HG03175 (cell line): ENCODE data around the gene TSPAN5.
A peak's percentile ranks its signal among the peaks of the same experiment; 100 is the strongest.

Experiments used
- ATAC-seq: cut with Tn5 transposase; IDR thresholded peaks from one replicate; pipeline ENCODE4 v1.9.1; 2021; ENCODE audit warnings: mild to moderate bottlenecking, moderate library complexity; ENCODE audit not compliant: unreplicated experiment

Gene TSPAN5

GRCh38 chr4:98646422-98646821, 12.0 kb downstream of the TSPAN5 start:
- ATAC-seq: no peak

- no peak for ATAC-seq
Observed at GRCh38 chr4:98645527-98645926, 12.9 kb downstream of the TSPAN5 start.

GRCh38 chr4:98643755-98644154, 14.7 kb downstream of the TSPAN5 start:
- ATAC-seq: no peak

GRCh38 chr4:98642991-98643426, 15.4 kb downstream of the TSPAN5 start:
- no peak for ATAC-seq

GRCh38 chr4:98641906-98642668, 16.3 kb downstream of the TSPAN5 start:
- ATAC-seq: no peak

GRCh38 chr4:98641376-98641775, 17.0 kb downstream of the TSPAN5 start:
- no peak for ATAC-seq

- ATAC-seq: peak; percentile 90
Observed at GRCh38 chr4:98639523-98639922, 18.9 kb downstream of the TSPAN5 start.

GRCh38 chr4:98639108-98639507, 19.3 kb downstream of the TSPAN5 start:
- ATAC-seq: no peak

GRCh38 chr4:98638661-98639060, 19.8 kb downstream of the TSPAN5 start:
- ATAC-seq: no peak

- ATAC-seq: no peak
Observed at GRCh38 chr4:98634061-98634460, 24.4 kb downstream of the TSPAN5 start.

GRCh38 chr4:98633159-98633558, 25.3 kb downstream of the TSPAN5 start:
- ATAC-seq: no peak

- ATAC-seq: no peak
Observed at GRCh38 chr4:98632258-98632657, 26.2 kb downstream of the TSPAN5 start.

- ATAC-seq: no peak
Observed at GRCh38 chr4:98631506-98631905, 26.9 kb downstream of the TSPAN5 start.

- ATAC-seq: no peak
Observed at GRCh38 chr4:98630737-98631454, 27.5 kb downstream of the TSPAN5 start.

- no peak for ATAC-seq
Observed at GRCh38 chr4:98627531-98628257, 30.7 kb downstream of the TSPAN5 start.

GRCh38 chr4:98626350-98626749, 32.1 kb downstream of the TSPAN5 start:
- no peak for ATAC-seq

GRCh38 chr4:98625920-98626319, 32.5 kb downstream of the TSPAN5 start:
- ATAC-seq: no peak

GRCh38 chr4:98625399-98625798, 33.0 kb downstream of the TSPAN5 start:
- no peak for ATAC-seq

- no peak for ATAC-seq
Observed at GRCh38 chr4:98624642-98625041, 33.8 kb downstream of the TSPAN5 start.

GRCh38 chr4:98624144-98624543, 34.3 kb downstream of the TSPAN5 start:
- ATAC-seq: no peak

GRCh38 chr4:98623126-98623802, 35.1 kb downstream of the TSPAN5 start:
- ATAC-seq: no peak
